ENCODE data around the gene NUMBL. TPM values are rescaled to one million over a fixed set of nuclear protein-coding genes. Genes with fewer than 3 reads are reported as not detected.
"Not testable (repeated sequence)": the region's sequence is repeated elsewhere in the genome, so short reads cannot be mapped to it uniquely, and the experiment has no call there.

The NUMBL gene
- polyA plus RNA-seq, 6 donors from 2014 or later = 0.27 to 2.6 (median 1.5) TPM; not detected in 1

DNA sequence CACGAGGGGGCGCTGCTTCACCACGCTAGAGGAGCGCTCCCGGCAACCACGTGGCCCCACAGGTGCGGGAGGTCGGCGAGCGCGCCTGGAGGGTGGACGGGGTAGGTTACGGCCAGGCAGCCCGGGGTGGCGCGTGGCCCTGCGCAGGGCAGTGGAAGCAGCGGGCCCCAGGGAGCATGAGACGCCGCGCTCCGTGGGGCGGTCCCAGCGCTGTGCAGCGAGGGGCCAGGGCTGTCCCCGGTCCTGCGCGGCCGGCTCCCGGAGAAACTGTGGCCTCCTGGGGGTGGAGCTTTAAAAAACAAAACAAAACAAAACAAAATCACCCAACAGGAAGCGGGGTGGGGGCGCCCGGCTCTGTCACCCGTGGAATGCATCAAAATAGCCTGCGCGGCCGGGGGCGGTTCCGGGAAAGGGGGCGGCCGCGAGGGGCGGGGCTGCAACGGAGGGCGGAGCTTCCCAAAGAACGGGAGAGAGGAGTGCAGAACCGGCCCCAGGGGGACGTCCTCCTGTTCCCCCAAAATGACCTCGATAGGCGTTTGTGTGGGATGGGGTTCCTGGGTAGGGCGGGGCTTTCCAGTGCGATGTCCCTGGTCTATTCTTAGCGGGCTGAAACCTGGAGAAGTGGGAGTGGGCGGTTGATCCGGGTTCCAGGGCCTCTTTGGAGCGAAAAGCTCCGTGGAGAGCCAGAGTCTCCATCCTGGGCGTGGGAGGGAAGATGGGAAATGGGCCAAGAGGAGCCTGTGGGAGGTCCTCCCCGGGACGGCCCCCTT lies 27.3 kb downstream of the NUMBL start:
- DNase-seq (peak; percentile 93), ATAC-seq (ENCODE audit: low read depth in 2 of 2) (peak; percentile 88 to 92)
- no peaks in the 10 kb centered on the region for H3K9me3 Mint-ChIP-seq

DNA sequence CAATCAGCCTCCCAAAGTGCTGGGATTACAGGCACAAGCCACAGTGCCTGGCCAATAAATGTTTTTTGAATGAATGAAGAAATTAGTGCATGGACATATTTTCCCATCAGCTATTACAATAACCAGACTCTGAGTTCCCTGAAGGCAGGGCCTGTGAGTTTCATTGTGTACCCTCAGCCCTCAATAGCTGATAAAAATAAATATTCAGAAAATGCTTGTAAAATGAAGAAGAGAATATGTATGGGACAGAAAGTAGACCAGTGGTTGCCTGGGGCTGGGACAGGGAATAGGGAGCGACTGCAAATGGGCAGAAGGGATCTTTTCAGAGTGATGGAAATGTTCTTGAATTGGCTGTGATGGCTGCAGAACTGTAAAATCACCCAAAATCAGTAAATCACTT lies 28.8 kb downstream of the NUMBL start:
- peak overlapping the region in 3 of 6 donors; percentile 59 to 71 (median 69) for H3K27ac Mint-ChIP-seq
- H3K4me1 Mint-ChIP-seq = peaks cover 11 to 25% (median 19%) of the 10 kb centered on the region in 3 donors
- ATAC-seq (ENCODE audit: low read depth in 2 of 2) (no peak), DNase-seq (no peak)
- no peaks in the 10 kb centered on the region for H3K36me3 Mint-ChIP-seq
- H3K9me3 Mint-ChIP-seq = no peaks in the 10 kb centered on the region
- peaks cover 0 to 4% (median 0%) of the 10 kb centered on the region in 3 donors for H3K27me3 Mint-ChIP-seq
- H3K4me3 Mint-ChIP-seq = peak overlapping the region in 4 of 8 donors; percentile 3 to 66 (median 30)

More for the DNA sequence above, 27.3 kb downstream of the NUMBL start:
- H3K36me3 Mint-ChIP-seq = no peaks in the 10 kb centered on the region
- peaks cover 11 to 25% (median 19%) of the 10 kb centered on the region in 3 donors for H3K4me1 Mint-ChIP-seq
- H3K27me3 Mint-ChIP-seq = no peaks in the 10 kb centered on the region
- peak overlapping the region; percentile 89 to 97 (median 94) for H3K27ac Mint-ChIP-seq
- H3K4me3 Mint-ChIP-seq = peak overlapping the region; percentile 80 to 94 (median 86)

DNA sequence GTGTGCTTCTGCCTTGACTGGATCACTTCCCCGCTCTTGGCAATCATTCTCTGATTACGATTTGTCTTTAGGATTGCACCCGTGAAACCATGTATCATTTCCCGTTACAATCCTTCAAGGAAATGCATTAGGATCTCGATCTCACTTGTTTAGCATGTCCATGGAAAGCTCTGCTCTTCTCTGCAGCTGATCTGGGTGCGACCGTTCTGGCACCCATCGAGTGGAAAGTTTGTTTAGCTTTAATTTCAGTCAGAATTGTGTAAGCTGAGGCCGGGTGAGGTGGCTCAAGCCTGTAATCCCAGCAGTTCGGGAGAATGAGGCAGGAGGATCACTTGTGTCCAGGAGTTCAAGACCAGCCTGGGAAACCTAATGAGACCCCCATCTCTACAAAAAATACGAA lies 30.9 kb downstream of the NUMBL start:
- Mint-ChIP-seq H3K27me3 (peaks cover 0 to 4% (median 0%) of the 10 kb centered on the region in 3 donors), H3K4me3 (no peak overlapping the region), H3K9me3 (no peaks in the 10 kb centered on the region), H3K36me3 (no peaks in the 10 kb centered on the region), H3K4me1 (peaks cover 11 to 25% (median 19%) of the 10 kb centered on the region in 3 donors), H3K27ac (peak overlapping the region in 1 of 6 donors; percentile 47)
- no peak for DNase-seq
- ATAC-seq (ENCODE audit: low read depth in 2 of 2) = no peak

DNA sequence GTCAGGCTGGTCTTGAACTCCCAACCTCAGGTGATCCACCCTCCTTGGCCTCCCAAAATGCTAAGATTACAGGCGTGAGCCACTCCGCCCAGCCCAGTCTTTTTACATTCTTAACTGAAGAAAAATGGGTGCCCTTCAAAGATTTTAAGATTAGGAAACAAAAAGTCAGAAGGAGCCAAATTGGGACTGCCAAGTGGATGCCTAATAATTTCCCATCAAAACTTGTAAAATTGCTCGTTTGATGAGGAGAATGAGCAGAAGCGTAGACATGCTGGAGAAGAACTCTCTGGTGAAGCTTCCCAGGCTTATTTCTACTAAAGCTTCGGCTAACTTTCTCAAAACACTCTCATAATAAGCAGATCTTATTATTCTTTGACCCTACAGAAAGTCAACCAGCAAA lies 31.3 kb downstream of the NUMBL start:
- DNase-seq = no peak
- ATAC-seq (ENCODE audit: low read depth in 2 of 2) = no peak
- H3K9me3 Mint-ChIP-seq = no peaks in the 10 kb centered on the region
- no peak overlapping the region for H3K4me3 Mint-ChIP-seq
- peaks cover 0 to 4% (median 0%) of the 10 kb centered on the region in 3 donors for H3K27me3 Mint-ChIP-seq
- H3K27ac Mint-ChIP-seq = no peak overlapping the region
- H3K4me1 Mint-ChIP-seq = peaks cover 11 to 25% (median 19%) of the 10 kb centered on the region in 3 donors
- H3K36me3 Mint-ChIP-seq = no peaks in the 10 kb centered on the region

DNA sequence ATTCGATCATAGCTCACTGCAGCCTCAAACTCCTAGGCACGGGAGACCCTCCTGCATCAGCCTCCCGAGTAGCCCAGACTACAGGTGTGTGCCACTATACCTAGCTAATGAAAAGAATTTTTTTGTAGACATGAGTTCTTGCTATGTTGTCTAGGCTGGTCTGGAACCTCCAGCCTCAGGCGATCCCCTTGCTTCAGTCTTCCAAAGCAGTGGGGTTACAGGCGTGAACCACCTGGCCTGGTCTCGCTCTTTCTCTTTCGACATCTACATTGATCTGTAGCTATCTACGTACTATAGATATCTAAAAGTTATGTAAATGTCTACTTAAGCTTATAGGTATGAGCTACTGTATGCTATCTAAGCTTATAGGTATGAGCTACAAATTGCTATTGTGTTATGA lies 32.4 kb downstream of the NUMBL start:
- no peaks in the 10 kb centered on the region for H3K36me3 Mint-ChIP-seq
- no peak overlapping the region for H3K27ac Mint-ChIP-seq
- DNase-seq = no peak
- H3K9me3 Mint-ChIP-seq = no peaks in the 10 kb centered on the region
- peaks cover 4 to 14% (median 9%) of the 10 kb centered on the region in 3 donors for H3K4me1 Mint-ChIP-seq
- ATAC-seq (ENCODE audit: low read depth in 2 of 2) = no peak
- peaks cover 0 to 4% (median 0%) of the 10 kb centered on the region in 3 donors for H3K27me3 Mint-ChIP-seq
- no peak overlapping the region for H3K4me3 Mint-ChIP-seq

DNA sequence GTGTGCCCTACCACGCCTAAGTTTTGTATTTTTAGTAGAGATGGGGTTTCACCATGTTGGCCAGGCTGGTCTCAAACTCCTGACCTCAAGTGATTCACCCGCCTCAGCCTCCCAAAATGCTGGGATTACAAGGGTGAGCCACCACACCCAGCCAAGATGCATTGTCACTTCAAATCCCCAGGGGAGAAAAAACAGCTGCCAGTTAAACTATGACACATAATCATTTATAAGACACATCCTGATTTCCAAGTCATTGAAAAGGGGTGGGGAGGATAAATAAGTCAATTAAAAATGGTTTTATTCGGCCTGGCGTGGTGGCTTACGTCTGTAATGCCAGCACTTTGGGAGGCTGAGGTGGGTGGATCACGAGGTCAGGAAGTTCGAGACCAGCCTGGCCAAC lies 34.8 kb downstream of the NUMBL start:
- not testable (repeated sequence) for H3K27ac Mint-ChIP-seq; H3K9me3 Mint-ChIP-seq; H3K4me1 Mint-ChIP-seq; DNase-seq; ATAC-seq (ENCODE audit: low read depth in 2 of 2); H3K4me3 Mint-ChIP-seq; H3K36me3 Mint-ChIP-seq; H3K27me3 Mint-ChIP-seq

DNA sequence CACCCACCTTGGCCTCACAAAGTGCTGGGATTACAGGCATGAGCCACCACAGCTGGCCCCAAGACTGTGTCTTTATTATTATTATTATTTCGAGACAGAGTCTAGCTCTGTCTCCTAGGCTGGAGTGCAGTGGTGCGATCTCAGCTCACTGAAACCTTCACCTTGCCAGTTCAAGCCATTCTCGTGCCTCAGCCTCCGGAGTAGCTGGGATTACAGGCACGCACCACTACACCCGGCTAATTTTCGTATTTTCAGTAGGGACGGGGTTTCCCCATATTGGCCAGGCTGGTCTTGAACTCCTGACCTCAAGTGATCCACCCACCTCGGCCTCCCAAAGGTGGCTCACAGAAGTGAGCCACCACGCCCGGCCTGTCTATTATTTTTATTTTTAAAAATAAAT lies 38.1 kb downstream of the NUMBL start:
- not testable (repeated sequence) for ATAC-seq (ENCODE audit: low read depth in 2 of 2); H3K9me3 Mint-ChIP-seq; H3K4me1 Mint-ChIP-seq; H3K4me3 Mint-ChIP-seq; H3K36me3 Mint-ChIP-seq; H3K27ac Mint-ChIP-seq; H3K27me3 Mint-ChIP-seq; DNase-seq

DNA sequence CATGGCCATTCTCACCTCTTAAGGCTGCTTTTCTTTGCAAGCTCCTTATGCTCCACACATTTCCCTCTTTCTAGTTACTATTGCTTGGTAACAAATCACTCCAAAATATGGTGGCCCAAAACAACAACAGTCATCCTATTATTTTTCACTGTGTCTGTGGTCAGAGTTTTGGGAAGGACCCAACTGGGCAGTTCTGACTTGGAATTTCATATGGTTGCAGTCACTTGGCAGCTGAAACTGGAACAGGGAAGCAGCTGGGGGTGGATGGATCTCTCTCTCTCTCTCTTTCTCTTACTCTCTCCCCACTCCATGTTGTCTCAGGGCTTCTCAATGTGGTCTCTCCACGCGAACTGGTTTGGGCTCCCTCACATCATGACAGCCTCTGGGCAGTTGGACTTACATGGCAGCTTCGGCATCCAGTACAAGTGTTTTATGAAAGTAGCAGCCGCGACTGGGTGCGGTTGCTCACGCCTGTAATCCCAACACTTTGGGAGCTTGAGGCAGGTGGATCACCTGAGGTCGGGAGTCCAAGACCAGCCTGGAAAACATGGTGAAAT lies 39.6 kb downstream of the NUMBL start:
- no peaks in the 10 kb centered on the region for H3K36me3 Mint-ChIP-seq
- no peaks in the 10 kb centered on the region for H3K4me1 Mint-ChIP-seq
- H3K4me3 Mint-ChIP-seq = no peak overlapping the region
- H3K9me3 Mint-ChIP-seq = no peaks in the 10 kb centered on the region
- DNase-seq = no peak
- ATAC-seq (ENCODE audit: low read depth in 2 of 2) = no peak
- peaks cover 3 to 21% (median 4%) of the 10 kb centered on the region in 3 donors for H3K27me3 Mint-ChIP-seq
- no peak overlapping the region for H3K27ac Mint-ChIP-seq

DNA sequence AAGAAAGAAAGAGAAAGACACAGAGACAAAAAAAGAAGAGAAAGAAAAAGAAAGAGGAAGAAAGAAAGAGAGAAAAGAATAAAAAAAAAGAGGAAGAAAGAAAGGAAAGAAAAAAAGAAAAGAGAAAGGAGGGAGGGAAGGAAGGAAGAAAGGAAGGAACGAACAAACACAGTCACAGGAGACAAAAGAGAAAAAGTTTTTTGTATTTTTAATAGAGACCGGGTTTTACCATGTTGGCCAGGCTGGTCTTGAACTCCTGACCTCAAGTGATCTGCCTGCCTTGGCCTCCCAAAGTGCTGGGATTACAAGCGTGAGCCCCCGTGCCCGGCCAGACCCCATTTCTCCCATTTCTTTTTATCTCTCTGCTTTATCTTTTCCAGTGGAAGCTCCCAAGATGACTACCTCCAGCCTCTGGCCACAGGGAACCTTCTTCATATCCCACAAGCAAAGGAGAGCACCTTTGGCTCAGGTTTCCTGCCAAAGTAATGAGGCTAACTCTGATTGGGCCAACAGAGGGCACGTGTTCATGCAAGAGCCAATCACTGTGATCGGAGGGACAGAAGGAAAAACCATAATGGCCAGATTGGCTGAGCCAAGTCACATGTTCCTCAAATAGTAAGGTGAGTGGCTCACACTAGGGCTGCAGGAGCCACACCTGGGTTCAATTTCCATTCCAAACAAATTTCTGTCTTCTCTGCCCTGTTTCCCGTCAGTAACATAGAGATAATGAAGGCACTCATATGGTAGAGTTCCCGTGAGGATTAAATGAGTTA lies 40.4 kb downstream of the NUMBL start:
- H3K27ac Mint-ChIP-seq, H3K4me1 Mint-ChIP-seq, H3K36me3 Mint-ChIP-seq: not testable (repeated sequence)

DNA sequence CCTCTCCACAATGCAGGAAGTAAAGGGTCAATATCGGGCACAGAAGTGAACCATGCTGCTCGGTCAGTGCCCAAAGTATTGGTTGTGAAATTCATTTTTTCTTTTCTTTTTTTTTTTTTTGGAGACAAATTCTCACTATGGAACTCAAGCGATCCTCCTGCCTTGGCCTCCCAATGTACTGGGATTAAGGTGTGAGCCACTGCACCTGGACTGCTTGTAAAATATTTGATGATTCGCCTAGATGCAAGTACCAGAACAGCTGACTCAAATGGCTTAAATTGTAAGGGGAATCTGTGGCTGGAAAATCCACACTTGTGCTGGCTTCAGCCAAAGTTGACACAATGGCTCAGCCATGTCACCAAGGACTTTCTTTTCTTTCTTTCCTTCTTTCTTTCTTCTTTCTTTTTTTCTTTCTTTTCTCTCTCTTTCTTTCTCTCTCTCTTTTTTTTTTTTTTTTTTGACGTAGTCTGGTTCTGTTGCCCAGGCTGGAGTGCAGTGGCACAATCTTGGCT lies 43.7 kb downstream of the NUMBL start:
- ATAC-seq (ENCODE audit: low read depth in 2 of 2) = no peak
- no peak overlapping the region for H3K27ac Mint-ChIP-seq

More for the DNA sequence above, 40.4 kb downstream of the NUMBL start:
- ATAC-seq (ENCODE audit: low read depth in 2 of 2); H3K9me3 Mint-ChIP-seq; DNase-seq; H3K4me3 Mint-ChIP-seq: not testable (repeated sequence)
- H3K27me3 Mint-ChIP-seq = peaks cover 3 to 26% (median 8%) of the 10 kb centered on the region in 3 donors

DNA sequence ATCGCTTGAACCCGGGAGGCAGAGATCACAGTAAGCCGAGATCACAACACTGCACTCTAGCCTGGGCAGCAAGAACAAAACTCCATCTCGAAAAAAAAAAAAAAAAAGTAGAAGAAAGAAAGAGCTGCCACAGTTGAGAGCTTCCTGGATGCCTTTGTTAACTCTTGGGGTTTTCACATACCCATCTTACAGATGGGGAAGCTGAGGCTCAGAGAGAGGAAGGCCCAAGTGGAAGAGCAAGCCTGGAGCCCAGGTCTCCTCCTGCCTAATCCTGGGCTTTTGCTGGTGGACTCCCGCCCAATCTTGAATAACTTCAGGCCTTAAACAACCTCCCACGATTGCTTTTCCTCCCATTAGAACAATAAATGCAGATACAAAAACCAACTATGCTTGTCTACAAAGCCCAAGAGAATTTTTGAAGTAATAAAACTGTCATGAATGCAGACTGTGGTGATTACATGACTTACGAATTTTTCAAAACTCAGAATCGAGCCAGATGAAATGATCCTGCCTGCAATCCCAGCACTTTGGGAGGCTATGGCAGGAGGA lies 47.6 kb downstream of the NUMBL start:
- no peak for DNase-seq
- no peak overlapping the region for H3K4me3 Mint-ChIP-seq
- peaks cover 0 to 4% (median 4%) of the 10 kb centered on the region in 3 donors for H3K4me1 Mint-ChIP-seq
- H3K27me3 Mint-ChIP-seq = peaks cover 0 to 16% (median 8%) of the 10 kb centered on the region in 3 donors
- ATAC-seq (ENCODE audit: low read depth in 2 of 2) = no peak
- H3K27ac Mint-ChIP-seq = no peak overlapping the region
- no peaks in the 10 kb centered on the region for H3K36me3 Mint-ChIP-seq
- H3K9me3 Mint-ChIP-seq = no peaks in the 10 kb centered on the region

More for the DNA sequence above, 43.7 kb downstream of the NUMBL start:
- DNase-seq = no peak
- H3K9me3 Mint-ChIP-seq = no peaks in the 10 kb centered on the region
- peaks cover 3 to 26% (median 8%) of the 10 kb centered on the region in 3 donors for H3K27me3 Mint-ChIP-seq
- no peaks in the 10 kb centered on the region for H3K36me3 Mint-ChIP-seq
- H3K4me3 Mint-ChIP-seq = no peak overlapping the region
- no peaks in the 10 kb centered on the region for H3K4me1 Mint-ChIP-seq

DNA sequence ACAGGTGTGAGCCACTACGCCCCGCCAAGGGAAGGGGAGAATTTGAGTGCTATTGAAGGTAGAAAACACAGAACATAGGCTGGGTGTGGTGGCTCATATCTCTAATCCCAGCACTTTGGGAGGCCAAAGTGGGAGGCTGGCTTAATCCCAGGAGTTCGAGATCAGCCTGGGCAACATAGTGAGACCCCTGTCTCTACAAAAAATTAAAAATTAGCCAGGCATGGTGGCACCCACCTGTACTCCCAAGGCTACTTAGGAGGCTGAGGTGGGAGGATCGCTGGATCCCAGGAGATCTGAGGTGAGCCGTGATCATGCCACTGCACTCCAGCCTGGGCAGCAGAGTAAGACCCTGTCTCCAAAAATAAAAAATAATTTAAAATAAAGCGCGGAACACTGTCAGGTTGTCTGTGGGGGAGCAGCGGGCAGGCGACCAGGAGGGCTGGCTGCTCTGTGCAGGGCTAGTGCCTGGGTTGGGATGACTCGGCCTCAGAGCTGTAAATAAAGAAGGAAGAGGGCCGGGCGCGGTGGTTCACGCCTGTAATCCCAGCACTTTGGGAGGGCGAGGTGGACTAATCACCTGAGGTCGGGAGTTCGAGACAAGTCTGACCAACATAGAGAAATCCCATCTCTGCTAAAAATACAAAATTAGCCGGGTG lies 48.3 kb downstream of the NUMBL start:
- Mint-ChIP-seq H3K4me1 (peaks cover 0 to 4% (median 4%) of the 10 kb centered on the region in 3 donors), H3K27ac (no peak overlapping the region), H3K27me3 (peaks cover 0 to 16% (median 8%) of the 10 kb centered on the region in 3 donors), H3K4me3 (peak overlapping the region in 1 of 8 donors; percentile 9), H3K9me3 (no peaks in the 10 kb centered on the region), H3K36me3 (no peaks in the 10 kb centered on the region)
- ATAC-seq (ENCODE audit: low read depth in 2 of 2) = no peak
- DNase-seq = no peak

DNA sequence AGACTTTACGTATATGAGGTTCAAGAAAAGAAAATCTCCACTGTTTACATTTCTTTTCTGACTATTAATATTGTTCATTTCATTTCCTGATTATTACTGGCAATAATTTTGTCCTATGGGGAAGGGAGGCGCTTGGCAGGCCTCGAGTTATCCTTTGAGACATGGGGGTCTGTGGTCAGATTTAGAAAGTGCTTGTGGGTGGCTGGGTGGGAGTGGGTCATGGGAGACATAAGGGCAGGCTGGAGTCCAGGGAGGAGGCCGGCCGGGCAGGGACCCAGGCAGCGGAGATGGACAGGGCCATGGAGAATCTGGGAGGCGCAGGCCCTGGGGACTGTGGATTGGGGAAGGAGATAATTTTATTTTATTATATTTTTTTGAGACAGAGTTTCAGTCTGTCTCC lies 49.2 kb downstream of the NUMBL start:
- peaks cover 0 to 11% (median 9%) of the 10 kb centered on the region in 3 donors for H3K27me3 Mint-ChIP-seq
- H3K9me3 Mint-ChIP-seq = no peaks in the 10 kb centered on the region
- H3K27ac Mint-ChIP-seq = peak overlapping the region in 1 of 6 donors; percentile 33
- no peaks in the 10 kb centered on the region for H3K36me3 Mint-ChIP-seq
- peak overlapping the region in 1 of 8 donors; percentile 37 for H3K4me3 Mint-ChIP-seq
- ATAC-seq (ENCODE audit: low read depth in 2 of 2) (no peak), DNase-seq (no peak)
- H3K4me1 Mint-ChIP-seq = peaks cover 0 to 4% (median 4%) of the 10 kb centered on the region in 3 donors
